Activated CD4-positive, alpha-beta T cell treated with anti-CD3 and anti-CD28 coated beads for 1 hour (primary cell): ENCODE results near the gene ZNF444.
"Not testable (repeated sequence)": the region's sequence is repeated elsewhere in the genome, so short reads cannot be mapped to it uniquely, and the experiment has no call there.

Experiments
- DNase-seq: peaks from one replicate; pipeline ENCODE4 v3.0.0-alpha.2; 2020

The ZNF444 gene

DNA sequence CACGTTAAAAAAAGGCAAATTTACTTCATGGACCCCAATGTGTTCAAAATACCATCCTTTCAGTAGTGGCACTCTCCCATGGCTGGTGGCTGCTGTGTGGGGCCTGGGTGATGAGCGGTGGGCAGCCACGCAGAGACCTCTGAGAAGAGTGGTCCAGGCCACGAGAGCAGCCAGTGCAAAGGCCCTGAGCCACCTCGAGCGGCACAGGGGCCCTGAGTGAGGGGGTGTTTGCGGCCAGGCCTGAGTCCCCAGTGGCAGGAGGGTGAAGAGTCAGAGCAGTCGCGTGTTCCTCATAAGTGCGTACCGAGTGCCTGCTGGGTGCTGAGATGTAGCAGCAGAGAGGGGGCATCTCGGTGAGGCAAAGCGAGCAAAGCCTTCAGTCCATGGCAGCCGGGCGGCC lies 7.0 kb downstream of the ZNF444 start:
- DNase-seq = no peak

DNA sequence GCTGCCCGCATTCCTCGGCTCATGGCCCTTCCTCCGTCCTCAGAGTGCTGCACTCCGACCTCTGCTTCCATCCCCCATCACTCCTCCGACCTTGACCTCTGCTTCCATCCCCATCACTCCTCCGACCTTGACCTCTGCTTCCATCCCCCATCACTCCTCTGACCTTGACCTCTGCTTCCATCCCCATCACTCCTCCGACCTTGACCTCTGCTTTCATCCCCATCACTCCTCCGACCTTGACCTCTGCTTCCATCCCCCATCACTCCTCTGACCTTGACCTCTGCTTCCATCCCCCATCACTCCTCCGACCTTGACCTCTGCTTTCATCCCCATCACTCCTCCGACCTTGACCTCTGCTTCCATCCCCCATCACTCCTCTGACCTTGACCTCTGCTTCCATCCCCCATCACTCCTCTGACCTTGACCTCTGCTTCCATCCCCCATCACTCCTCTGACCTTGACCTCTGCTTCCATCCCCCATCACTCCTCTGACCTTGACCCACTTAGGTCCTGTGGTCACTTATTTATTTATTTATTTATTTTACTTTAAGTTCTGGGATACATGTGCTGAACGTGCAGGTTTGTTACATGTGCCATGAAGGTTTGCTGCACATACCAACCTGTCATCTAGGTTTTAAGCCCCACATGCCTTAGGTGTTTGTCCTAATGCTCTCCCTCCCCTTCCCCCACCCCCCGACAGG lies 8.0 kb downstream of the ZNF444 start:
- DNase-seq = not testable (repeated sequence)

DNA sequence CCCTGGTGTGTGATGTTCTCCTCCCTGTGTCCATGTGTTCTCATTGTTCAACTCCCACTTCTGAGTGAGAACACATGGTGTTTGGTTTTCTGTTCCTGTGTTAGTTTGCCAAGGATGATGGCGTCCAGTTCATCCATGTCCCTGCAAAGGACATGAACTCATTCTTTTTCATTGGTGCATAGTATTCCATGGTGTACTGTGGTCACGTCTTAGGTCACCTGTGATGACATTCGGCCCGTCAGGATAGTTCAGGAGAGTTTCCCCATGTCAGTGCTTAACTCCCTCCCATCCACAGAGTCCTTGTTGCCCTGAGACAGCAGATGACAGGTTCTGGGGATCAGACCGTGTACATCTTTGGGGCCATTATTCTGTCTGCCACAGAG lies 8.6 kb downstream of the ZNF444 start:
- no peak for DNase-seq

- no peak for DNase-seq
These were observed 9.3 kb downstream of the ZNF444 start for GRCh38 chr19:56150358-56150757.

DNA sequence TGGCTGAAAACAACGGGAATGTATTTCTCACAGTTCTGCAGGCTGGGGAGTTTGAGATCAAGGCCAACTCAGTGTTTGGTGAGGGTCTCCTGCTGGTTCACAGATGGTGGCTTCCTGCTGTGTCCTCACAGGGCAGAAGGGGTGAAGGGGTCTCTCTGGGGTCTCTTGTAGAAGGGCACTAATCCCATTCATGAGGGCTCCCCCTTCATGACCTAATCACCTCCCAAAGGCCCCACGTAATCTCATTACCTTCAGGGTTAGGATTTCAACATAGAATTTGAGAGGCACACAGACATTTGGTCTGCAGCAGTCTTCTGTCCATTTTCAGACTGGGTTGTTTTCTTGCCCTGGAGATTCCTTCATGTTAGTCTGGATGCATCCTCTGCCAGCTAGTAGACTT lies 11.6 kb downstream of the ZNF444 start:
- no peak for DNase-seq

DNA sequence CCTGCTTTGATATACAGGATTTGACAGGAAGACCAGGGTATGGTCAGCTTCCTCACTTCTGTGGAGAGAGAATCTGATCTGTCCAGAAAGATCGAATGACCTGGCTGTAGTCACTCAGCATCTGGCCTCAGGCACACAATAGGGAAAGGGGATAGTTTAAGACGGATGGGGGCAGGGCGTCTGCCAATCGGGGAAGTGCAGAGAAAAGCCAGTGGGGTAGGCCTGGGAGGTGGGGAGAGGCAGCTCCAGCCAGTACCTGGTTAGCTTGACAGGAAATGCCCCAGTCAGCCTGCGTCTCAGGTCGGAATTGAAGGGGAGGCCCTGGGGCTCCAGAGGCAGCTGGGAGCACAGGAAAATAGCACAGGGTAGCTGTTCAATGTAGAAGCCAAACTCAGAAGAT lies 12.4 kb downstream of the ZNF444 start:
- DNase-seq = no peak

DNA sequence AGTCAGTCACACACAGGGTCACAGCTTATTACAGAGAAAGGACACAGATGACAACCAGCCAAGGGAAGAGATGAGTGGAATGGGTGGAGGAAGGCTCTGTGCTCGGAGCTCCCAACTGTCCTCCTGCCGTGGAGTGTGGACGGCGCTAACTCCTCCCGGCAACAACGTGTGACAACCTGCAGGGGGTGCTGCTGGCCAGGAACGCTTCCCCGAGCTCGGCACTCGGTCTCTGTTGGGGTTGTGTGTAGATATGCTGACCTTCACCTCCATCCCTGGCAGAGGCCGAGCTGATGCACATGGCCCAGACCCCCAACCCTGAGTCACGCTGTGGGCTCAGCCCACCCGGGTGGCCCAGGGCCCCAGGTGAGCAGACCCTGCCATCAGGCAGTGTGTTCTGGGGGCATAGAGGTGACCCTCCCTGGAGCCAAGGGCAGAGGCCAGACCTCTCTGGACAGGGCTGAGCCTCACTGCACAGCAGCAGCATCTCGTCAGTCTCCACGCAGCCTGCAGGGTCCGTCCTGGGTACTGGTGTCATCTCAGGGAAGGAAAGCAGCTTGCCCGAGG lies 14.1 kb downstream of the ZNF444 start:
- DNase-seq = no peak

- DNase-seq = no peak
These were observed 15.7 kb downstream of the ZNF444 start for GRCh38 chr19:56156768-56157167.

DNA sequence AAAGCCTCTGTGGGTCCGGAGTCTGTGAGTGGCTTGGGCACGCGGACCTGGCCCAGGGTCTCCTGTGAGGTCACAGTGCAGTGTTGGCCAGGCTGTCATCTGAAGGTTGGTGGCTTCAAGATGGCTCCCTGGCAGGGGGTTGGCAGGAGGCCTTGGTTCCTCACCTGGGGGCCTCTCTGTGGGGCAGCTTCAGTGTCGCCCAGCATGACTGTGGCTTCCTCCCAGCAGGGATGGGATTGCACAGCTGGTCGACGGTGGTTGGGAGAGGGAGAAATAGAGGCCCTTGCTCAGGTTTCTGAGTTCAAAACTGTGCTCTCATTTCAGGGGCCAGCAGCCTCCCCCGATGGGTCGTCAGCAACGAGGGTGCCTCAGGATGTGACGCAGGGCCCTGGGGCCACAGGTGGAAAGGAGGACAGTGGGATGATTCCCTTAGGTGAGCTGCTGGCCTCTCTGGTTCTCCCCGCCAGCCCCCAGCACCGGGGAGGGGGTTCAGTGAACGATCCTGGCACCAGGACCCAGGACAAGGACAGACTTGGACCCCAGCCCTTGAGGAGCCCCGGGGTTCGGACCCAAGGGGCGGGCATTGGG lies 17.2 kb downstream of the ZNF444 start:
- no peak for DNase-seq

DNA sequence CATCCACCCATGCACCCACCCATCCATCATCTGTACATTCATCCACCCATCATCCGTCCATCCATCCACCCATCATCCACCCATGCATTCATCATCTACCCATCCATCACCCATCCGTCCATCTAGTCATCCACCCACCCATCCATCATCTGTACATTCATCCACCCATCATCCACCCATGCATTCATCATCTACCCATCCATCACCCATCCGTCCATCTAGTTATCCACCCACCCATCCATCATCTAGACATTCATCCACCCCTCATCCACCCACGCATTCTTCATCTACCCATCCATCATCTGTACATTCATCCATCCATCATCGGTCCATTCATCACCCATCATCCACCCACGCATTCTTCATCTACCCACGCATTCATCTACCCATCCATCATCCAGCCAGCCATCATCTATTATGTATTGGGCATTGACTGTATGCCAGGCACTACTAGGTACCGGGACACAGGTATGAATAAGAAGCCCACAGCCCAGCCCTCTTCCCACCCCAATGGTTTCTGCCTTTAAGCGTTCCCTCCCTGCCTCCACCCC lies 18.0 kb downstream of the ZNF444 start:
- no peak for DNase-seq

- DNase-seq = no peak
These were observed 18.7 kb downstream of the ZNF444 start for GRCh38 chr19:56159622-56160271.

- no peak for DNase-seq
These were observed 20.4 kb downstream of the ZNF444 start for GRCh38 chr19:56161534-56161933.

DNA sequence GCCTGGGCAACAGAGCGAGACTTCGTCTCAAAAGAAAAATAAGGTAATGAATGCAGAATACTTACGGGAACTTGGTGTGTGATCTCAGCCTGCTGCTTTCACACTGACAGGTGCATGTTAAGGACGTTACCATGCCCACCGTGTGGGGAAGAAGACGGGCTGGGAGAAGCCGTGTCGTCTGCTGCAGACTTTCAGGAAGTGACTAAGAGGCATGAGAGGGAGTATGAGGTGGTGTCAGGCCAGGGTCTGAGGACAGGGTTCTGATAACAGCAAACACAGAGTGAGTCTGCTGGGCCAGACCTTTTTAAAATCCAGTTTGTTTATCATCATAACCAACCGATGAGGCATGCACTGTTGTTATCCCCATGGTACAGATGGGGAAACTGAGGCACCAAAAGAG lies 21.2 kb downstream of the ZNF444 start:
- no peak for DNase-seq

- DNase-seq = no peak
These were observed 22.0 kb downstream of the ZNF444 start for GRCh38 chr19:56163097-56163496.

GRCh38 chr19:56167064-56167578 lies 26.0 kb downstream of the ZNF444 start:
- no peak for DNase-seq

GRCh38 chr19:56170261-56170660 lies 29.2 kb downstream of the ZNF444 start:
- no peak for DNase-seq

DNA sequence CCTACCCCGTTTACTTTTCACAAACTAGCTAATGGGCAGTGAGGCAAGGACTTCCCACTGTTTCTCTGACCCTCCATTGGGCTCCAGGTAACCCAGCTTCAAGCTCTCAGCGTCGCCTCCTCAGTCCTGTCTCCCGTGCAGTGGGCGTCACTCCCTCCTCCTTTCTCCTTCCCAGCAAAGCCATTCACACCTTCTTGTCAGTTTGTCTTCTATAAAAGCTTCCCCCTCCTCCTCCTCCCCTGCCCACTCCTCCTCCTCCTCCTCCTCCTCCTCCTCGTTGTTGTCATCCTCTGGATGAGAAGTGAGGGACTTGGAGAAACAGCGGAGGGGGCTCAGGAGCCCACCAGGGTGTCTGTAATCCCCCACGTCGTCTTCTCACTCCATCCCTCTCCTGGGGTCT lies 33.0 kb downstream of the ZNF444 start:
- no peak for DNase-seq

DNA sequence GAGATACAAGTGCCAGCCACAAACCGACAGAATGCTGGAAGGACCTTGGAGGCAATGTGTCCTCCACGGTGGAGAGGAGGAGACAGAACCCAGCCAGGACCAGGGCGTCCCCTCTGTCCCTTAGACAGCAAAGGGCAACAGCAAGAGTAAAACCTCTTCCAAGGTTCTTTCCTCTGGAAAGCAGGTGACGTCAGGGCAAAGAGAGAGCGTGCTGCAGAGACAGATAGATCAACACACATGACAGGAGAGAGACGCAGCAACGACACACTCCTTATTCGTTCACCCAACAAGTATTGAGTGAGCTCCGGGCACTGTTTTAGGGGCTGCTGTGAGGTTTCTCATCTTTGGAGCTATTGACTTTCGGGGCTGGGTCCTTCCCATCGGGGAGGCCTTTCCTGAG lies 33.5 kb downstream of the ZNF444 start:
- no peak for DNase-seq

GRCh38 chr19:56175861-56176307 lies 34.8 kb downstream of the ZNF444 start, which contains the start of gene GALP:
GALP (plus strand) TSS chr19:56176008; CDS start chr19:56177109, 1,101 bp downstream.
- not testable (repeated sequence) for DNase-seq

- DNase-seq = not testable (repeated sequence)
These were observed 35.2 kb downstream of the ZNF444 start for GRCh38 chr19:56176310-56176709.

- no peak for DNase-seq
These were observed 35.8 kb downstream of the ZNF444 start for GRCh38 chr19:56176881-56177280.

DNA sequence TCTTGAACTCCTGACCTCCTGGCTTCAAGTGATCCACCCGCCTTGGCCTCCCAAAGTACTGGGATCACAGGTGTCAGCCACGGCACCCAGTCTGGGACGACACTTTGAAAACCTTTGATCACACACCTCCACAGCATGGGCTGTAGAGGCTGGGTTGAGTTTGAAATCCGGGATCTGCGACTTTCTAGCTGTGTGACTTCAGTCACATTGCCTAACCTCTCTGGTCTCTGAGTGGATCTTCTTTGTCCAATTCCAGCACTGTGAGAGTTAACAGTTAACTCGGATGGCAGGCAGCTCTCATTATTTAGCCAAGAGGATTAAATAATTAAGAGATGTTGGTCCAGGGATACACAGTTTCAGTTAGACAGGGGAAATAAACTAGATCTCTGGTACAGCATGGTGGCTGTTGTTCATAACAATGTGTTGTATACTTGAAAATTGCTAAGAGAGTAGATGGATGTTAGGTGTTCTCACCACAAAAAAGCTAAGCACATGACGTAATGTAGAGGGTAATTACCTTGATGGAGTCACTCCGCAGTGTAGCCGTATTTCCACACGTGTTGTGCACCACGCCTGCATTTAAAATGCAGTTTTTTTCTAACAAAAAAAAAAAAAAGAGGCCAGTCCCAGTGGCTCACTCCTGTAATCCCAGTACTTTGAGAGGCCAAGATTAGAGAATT lies 36.6 kb downstream of the ZNF444 start:
- DNase-seq = no peak

DNA sequence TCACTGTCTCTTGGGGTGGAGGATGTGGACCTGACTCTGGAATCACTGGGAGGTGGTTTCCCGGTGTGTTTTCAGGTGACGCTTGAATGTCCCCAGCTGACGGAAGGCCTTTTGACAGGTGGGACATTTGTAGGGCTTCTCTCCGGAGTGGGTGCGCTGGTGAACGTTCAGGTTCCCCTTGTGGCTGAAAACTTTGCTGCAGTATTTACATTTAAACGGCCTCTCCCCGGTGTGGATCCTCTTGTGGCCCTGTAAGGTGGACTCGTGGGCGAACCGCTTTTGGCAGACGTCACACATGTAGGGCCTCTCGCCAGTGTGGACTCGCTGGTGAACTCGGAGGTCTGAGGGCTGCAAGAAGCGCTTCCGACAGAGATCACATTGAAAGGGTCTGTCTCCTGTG lies 48.7 kb downstream of the ZNF444 start:
- no peak for DNase-seq
